Sigmoid colon (tissue), 7 donors: ENCODE data around the gene CEP112. TPM values are rescaled to one million over a fixed set of nuclear protein-coding genes. Genes with fewer than 3 reads are reported as not detected.

Experiments
- DNase-seq: peaks from one replicate; pipeline ENCODE4 v3.0.0-alpha.2; 2019
- H3K27ac ChIP-seq, 4 donors: fragments of 200-600 bp; sonication (generic); one replicate each; pipeline ENCODE4 v1.5.1; 2016 to 2019; ENCODE audit warnings: mild to moderate bottlenecking in 1 of 4
- H3K27me3 ChIP-seq, 3 donors: fragments of 200-600 bp; sonication (generic); one replicate each; pipeline ENCODE4 v1.5.1; 2019; ENCODE audit warnings: mild to moderate bottlenecking in 1 of 3
- H3K36me3 ChIP-seq, 4 donors: fragments of 200-600 bp; sonication (generic); one replicate each; pipeline ENCODE4 v1.5.1; 2016 to 2019
- H3K4me1 ChIP-seq, 4 donors: fragments of 200-600 bp; sonication (generic); one replicate each; pipeline ENCODE4 v1.5.1; 2017 to 2019
- H3K4me3 ChIP-seq, 4 donors: fragments of 200-600 bp; sonication (generic); one replicate each; pipeline ENCODE4 v1.5.1; 2017 to 2019; ENCODE audit warnings: mild to moderate bottlenecking in 2 of 4, moderate library complexity in 1 of 4
- H3K9me3 ChIP-seq, 4 donors: fragments of 200-600 bp in 3 of 4; sonication (generic) in 3 of 4; one replicate each; pipeline versions ENCODE4 v1.5.1 to v1.6.1; 2013 to 2019
- EP300 ChIP-seq, 4 donors: sonication (generic); formaldehyde crosslinking; IDR thresholded peaks; one replicate each; pipeline ENCODE4 v1.6.1; 2017; ENCODE audit warnings: antibody characterized with exemption in 4 of 4
- POLR2A ChIP-seq, 2 donors: fragments of 450-650 bp; IDR thresholded peaks; one replicate each; pipeline ENCODE4 v1.6.1; 2016; ENCODE audit warnings: antibody characterized with exemption in 2 of 2, mild to moderate bottlenecking in 2 of 2, moderate library complexity in 2 of 2
- POLR2AphosphoS5 ChIP-seq, 4 donors: sonication (generic); formaldehyde crosslinking; IDR thresholded peaks; one replicate each; pipeline ENCODE4 v1.6.1; 2017; ENCODE audit warnings: antibody characterized with exemption in 4 of 4
- WGBS, 2 donors: extraction: QIAGEN DNeasy Blood & Tissue Kit; methylation state at CpG; one replicate each; pipeline ENCODE4 v1.1.7; 2013; 5-methylcytosine and 5-hydroxymethylcytosine counted together
- intact Hi-C: fragments of 100-400 bp; cut with DNase I; formaldehyde crosslinking; loops from one replicate; pipeline ENCODE4 v1.15.1; 2023
- polyA plus RNA-seq, 3 donors: library from polyadenylated mRNA; stranded (reverse); fragments of 200-250 nt; gene quantifications; one replicate each; pipeline ENCODE4 v1.2.3, GENCODE V29; 2013
- total RNA-seq, 4 donors: library from RNA; depleted of rRNA; stranded (reverse); fragments of >200 nt; gene quantifications; one replicate each; pipeline ENCODE4 v1.1.0, GENCODE V29; 2016
- TF ChIP-seq, protein P1 (sequence below), 4 experiments: fragments of 450-650 bp in 3 of 4; fragments of 200-600 bp in 1 of 4; IDR thresholded peaks; one replicate each; pipeline ENCODE4 v1.5.1; 2016 to 2019; ENCODE audit warnings: antibody characterized with exemption in 4 of 4, mild to moderate bottlenecking in 3 of 4, moderate library complexity in 2 of 4
- donor health status: healthy with polysubstance abuse.
- donor health status: Bipolar disorder and iron deficiency.
- donor health status: healthy.

CEP112 gene
- total and polyA plus RNA-seq, 7 donors = 0.92 to 29.1 (median 15.1) TPM

DNA sequence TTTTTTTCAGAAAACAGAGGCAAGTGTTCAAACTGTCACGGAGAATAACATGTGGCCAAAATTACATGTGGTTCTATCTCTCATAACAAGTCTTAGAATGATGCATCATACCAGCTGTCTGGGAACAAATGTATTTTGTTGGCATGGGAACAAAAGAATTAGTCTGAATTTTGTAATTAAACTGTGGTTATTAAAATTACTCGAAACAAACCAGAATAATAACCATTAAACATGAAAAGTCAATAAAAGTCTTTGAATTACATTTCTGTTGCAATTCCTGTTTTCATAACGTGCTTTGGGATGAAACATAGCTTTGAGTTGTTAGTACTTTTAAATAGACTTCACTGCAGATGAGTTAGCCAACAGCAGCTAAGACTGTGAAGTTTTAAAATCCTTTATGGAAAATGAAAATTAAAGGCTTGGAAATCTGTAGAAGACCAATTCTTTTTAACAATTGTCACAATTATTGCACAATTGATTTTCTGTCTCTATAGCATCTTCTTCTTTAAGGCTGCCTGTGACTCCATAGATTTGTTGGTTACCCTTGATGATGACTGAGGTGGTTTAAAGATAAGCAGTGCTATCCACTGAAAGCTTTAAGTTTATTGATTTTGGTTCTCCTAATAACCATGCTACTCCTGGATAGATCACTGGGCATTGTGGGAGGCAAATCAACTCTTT is 512.6 kb downstream of the CEP112 start:
- peaks cover 0 to 6% (median 0%) of the 10 kb centered on the region in 4 donors for H3K4me1 ChIP-seq
- DNase-seq = no peak
- TF ChIP-seq EP300 (IDR thresholded peaks at IDR 0.05) = no peak
- TF ChIP-seq, protein P1, sequence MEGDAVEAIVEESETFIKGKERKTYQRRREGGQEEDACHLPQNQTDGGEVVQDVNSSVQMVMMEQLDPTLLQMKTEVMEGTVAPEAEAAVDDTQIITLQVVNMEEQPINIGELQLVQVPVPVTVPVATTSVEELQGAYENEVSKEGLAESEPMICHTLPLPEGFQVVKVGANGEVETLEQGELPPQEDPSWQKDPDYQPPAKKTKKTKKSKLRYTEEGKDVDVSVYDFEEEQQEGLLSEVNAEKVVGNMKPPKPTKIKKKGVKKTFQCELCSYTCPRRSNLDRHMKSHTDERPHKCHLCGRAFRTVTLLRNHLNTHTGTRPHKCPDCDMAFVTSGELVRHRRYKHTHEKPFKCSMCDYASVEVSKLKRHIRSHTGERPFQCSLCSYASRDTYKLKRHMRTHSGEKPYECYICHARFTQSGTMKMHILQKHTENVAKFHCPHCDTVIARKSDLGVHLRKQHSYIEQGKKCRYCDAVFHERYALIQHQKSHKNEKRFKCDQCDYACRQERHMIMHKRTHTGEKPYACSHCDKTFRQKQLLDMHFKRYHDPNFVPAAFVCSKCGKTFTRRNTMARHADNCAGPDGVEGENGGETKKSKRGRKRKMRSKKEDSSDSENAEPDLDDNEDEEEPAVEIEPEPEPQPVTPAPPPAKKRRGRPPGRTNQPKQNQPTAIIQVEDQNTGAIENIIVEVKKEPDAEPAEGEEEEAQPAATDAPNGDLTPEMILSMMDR (IDR thresholded peaks at IDR 0.05) = no peak
- no peak for TF ChIP-seq POLR2AphosphoS5 (IDR thresholded peaks at IDR 0.05)
- TF ChIP-seq POLR2A (IDR thresholded peaks at IDR 0.05) = no peak
- H3K9me3 ChIP-seq = no peaks in the 10 kb centered on the region
- H3K27me3 ChIP-seq = no peaks in the 10 kb centered on the region
- intact Hi-C loops = no loop called here
- no peak overlapping the region for H3K27ac ChIP-seq
- no peak overlapping the region for H3K4me3 ChIP-seq
- 70 to 74% methylated on average over 3 of the region's 3 CpGs for WGBS, 2 donors
- H3K36me3 ChIP-seq = no peaks in the 10 kb centered on the region

DNA sequence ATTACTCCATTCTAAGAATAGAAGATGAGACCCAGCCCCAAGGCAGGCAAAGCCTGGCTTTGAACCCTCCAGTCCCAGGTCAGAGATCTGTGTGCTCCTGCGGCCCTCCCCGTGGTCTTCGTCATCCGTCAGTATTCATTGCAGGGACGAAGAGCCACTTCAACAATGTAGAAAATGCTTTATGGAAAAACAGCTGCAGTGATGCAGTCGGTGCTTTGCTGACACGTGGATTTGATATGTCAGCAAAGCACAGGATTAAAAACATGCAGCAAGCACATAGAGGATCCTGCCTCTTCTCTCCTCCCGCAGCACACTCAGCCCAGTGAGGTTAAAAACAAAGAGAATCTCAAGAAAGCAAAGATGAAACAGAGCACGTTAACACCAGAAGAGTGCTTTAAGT is 513.4 kb downstream of the CEP112 start:
- intact Hi-C loops = no loop called here
- no peak overlapping the region for H3K4me3 ChIP-seq
- DNase-seq = no peak
- no peaks in the 10 kb centered on the region for H3K9me3 ChIP-seq
- H3K27me3 ChIP-seq = no peaks in the 10 kb centered on the region
- no peak overlapping the region for H3K27ac ChIP-seq
- WGBS, 2 donors = 77 to 84% methylated on average over 9 of the region's 9 CpGs
- TF ChIP-seq POLR2A (IDR thresholded peaks at IDR 0.05) = no peak
- H3K4me1 ChIP-seq = peaks cover 0 to 6% (median 0%) of the 10 kb centered on the region in 4 donors
- no peaks in the 10 kb centered on the region for H3K36me3 ChIP-seq

DNA sequence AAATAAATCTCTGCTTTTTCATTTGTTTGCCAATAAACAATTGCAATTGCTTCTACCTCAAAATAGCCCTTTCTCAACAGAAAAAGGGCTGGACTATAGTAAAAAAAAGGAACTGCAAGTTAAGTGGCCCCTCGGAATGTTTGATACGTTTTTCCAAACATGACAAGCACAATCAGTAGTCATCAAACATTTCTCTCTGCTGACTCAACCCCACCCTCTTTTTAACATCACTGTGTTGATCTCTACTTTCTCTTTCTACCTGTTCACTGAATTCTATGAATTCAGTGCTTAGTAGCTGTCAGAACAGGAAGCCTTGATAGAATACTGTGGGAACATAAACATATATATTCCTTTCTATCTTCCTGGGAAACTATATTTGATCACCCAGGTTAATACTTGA is 514.0 kb downstream of the CEP112 start:
- H3K27ac ChIP-seq = no peak overlapping the region
- intact Hi-C loops = no loop called here
- no peaks in the 10 kb centered on the region for H3K36me3 ChIP-seq
- H3K27me3 ChIP-seq = no peaks in the 10 kb centered on the region
- no peak overlapping the region for H3K4me3 ChIP-seq
- H3K4me1 ChIP-seq = peaks cover 0 to 6% (median 0%) of the 10 kb centered on the region in 4 donors
- no peak for DNase-seq
- no peaks in the 10 kb centered on the region for H3K9me3 ChIP-seq
- TF ChIP-seq, protein P1 (IDR thresholded peaks at IDR 0.05) = no peak
- TF ChIP-seq EP300 (IDR thresholded peaks at IDR 0.05) (no peak), POLR2AphosphoS5 (IDR thresholded peaks at IDR 0.05) (no peak), POLR2A (IDR thresholded peaks at IDR 0.05) (no peak)
- 13 to 50% methylated on average over 2 of the region's 2 CpGs for WGBS, 2 donors

DNA sequence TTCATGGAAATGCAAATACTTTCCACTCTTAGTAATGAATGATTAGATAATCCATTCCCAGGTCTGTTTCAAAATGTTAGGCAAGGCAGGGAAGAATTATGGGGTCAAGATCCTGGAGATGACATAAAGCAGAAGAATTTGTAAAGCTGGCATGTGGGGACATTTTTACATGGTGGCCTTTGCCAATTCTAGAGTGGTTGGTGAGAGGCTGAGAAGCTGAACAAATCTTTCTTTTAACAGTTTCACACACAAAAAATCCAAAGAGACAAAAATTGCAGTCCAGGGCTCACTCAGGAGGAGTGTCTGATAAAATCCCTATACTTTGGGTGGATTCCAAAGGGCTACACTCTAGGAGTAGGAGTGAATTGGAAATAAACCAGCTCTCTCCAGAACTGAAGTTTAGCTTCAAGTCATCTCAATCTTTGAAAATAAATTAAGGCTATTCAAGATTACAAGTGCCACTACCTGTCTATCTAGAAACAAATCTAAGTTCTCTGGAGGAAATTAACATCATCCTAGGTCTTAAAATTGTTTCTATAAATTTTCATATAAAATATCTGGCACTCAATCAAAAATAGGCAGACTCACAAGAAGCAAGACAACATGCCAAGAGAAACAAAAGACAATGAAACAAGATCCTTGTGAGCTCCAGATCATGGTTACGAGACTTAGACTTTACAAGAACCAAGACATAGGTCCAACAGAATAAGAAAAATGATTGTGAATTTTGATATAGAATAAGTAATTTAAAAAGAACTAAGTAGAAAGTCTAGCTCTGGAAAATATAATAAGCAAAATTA is 517.5 kb downstream of the CEP112 start:
- TF ChIP-seq POLR2AphosphoS5 (IDR thresholded peaks at IDR 0.05) (no peak), EP300 (IDR thresholded peaks at IDR 0.05) (no peak), POLR2A (IDR thresholded peaks at IDR 0.05) (no peak)
- TF ChIP-seq, protein P1 (IDR thresholded peaks at IDR 0.05) = no peak
- Histone ChIP-seq H3K36me3 (no peaks in the 10 kb centered on the region), H3K4me1 (peaks cover 0 to 5% (median 0%) of the 10 kb centered on the region in 4 donors), H3K9me3 (no peaks in the 10 kb centered on the region), H3K27me3 (no peaks in the 10 kb centered on the region), H3K4me3 (no peak overlapping the region), H3K27ac (no peak overlapping the region)
- 95 to 96% methylated on average over 1 of the region's 1 CpG for WGBS, 2 donors
- DNase-seq = no peak
- intact Hi-C loops = no loop called here

DNA sequence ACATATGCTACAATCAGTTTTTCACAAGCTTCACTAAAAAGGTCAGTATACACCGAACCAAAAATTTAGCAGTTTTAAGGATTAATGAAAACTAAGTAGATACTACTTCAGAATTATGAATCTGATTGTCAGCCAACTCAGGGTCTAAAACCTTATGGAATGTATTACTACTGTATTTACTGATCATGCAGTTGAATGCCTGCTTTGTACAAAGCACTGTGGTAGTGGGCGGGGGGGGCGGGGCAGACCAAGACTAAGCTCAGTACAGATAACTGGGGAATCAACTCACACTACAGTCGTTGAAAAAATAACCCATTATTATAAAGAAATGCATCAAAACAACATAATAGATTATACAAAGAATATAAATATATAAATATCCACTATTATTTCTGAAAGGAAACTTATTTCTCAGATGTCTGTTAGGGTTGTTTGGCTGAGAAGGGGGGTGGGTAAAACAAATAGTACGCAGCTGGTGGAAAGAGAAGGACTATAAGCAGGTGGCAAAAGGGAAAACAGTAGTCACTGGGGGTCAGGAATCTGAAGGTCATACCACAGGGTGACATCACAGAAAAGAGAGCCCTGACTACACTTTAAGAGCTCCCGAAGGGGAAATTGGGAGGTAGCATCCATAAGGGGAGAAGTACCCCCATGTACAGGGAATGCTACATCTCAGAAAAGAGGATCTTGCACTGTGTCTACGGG is 521.1 kb downstream of the CEP112 start:
- H3K27ac ChIP-seq = no peak overlapping the region
- H3K9me3 ChIP-seq = no peaks in the 10 kb centered on the region
- no peaks in the 10 kb centered on the region for H3K27me3 ChIP-seq
- intact Hi-C loops = no loop called here
- no peaks in the 10 kb centered on the region for H3K36me3 ChIP-seq
- TF ChIP-seq POLR2AphosphoS5 (IDR thresholded peaks at IDR 0.05) (no peak), EP300 (IDR thresholded peaks at IDR 0.05) (no peak), POLR2A (IDR thresholded peaks at IDR 0.05) (no peak)
- TF ChIP-seq, protein P1 (IDR thresholded peaks at IDR 0.05) = no peak
- no peaks in the 10 kb centered on the region for H3K4me1 ChIP-seq
- no peak overlapping the region for H3K4me3 ChIP-seq
- WGBS, 2 donors = 83 to 88% methylated on average over 7 of the region's 7 CpGs
- DNase-seq = no peak
